Parietal lobe (tissue), 1 donor: ENCODE data around the gene HOMER3. TPM values are rescaled to one million over a fixed set of nuclear protein-coding genes. Genes with fewer than 3 reads are reported as not detected.

Experiments used
- total RNA-seq: library from RNA; depleted of rRNA; stranded (reverse); fragments of >200 nt; gene quantifications from one replicate; pipeline ENCODE4 v1.2.3, GENCODE V29; 2014

The HOMER3 gene
- total RNA-seq, result 24.4 TPM

DNA sequence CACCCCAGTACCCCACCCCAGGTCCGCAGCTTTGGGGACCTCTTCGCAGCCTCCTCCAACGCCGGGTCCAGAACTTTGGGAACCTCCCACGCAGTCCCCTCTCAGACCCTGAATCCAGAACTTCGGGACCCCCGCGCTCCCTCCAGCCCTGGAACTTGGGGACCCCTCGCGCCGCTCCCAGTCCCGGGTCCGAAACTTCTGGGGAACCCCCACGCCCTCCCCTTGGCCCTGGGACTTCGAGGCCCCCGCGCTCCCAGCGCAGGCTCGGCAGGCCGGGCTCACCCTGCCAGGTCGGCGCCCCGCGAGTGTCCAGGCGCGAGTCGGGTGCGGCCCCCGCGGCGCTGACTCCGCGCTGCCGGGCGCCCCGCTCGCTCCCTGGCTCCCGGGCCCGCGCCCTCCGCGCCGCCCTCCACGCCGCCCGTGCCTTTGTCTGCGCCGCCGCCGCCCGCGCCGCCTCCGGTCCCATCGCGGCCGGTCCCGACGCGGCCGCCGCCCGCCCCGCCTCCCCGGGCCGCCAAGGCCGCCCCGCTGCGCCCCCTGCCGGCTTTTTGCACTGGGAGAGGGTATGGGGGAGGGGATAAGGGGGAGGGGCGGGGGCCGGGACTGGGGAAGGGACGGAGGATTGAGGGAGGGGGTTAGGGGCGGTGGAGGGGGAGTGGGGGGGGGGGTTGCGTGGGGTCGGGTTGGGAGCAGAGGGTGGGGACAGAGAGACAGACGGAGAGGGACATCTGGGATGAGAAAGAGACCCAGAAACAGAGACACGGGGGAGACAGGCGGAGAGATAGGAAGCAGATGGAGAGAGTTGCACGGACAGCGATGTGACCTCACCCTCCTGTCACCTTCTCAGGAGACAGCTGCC, at the start of gene HOMER3:
Gene HOMER3, minus strand, starts transcription at position 449 of the 859 bp plus-strand sequence. CDS start 2,235 bp downstream, outside the sequence.

DNA sequence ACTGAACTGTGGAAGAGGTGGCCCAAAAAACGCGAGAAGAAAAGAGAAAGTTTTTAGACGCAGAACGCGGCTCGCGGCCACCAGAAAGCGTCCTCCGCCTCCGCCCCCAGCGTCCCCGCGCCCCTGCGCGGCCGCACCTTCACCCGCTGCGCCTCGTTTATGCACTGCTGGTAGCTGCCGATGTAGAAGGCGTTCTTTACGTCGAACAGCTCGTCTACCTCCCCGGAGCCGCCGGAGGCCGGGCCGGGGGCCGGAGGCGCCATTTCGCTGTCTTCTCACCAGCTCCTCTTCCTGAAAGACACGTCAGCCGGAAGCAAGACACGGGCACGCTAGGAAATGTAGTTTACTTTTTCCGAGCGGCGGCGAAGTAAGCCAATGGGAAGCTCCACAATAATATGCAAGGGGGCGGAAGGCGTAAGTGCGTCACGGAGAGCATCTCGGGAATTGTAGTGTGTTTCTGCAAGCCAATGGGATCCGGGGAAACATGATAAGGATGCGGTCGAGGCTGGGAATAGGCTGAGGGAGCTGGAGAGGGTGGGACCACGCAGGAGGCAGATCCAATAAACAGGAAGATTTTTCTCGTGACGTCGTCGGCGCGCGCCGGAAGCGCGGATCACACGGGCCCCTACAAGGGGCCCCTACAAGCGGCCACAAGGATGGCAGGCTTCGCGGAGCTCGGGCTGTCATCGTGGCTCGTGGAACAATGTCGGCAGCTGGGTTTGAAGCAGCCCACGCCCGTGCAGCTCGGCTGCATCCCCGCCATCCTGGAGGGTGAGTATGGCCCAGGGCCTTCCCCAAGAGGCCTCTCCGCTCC, 21.7 kb downstream of the HOMER3 start, which contains the start of the genes COPE and DDX49:
Gene COPE, minus strand, starts transcription at position 302 of the 814 bp plus-strand sequence. Its CDS starts 39 bp downstream, at position 263.
Gene DDX49, plus strand, starts transcription at position 630 of the 814 bp plus-strand sequence. Its CDS starts 27 bp downstream, at position 657.

GRCh38 chr19:18895824-18896341, 45.1 kb downstream of the HOMER3 start, which contains the start of gene CERS1:
Gene CERS1, minus strand, starts transcription at chr19:18896158. Its CDS starts 86 bp downstream, at chr19:18896072.

Other genes starting within 250 kb of the HOMER3 start
- gene COMP, start 149.9 kb downstream of the HOMER3 start, total RNA-seq, result not detected
- gene UPF1, start 109.3 kb downstream of the HOMER3 start, total RNA-seq, result 51.6 TPM
- gene CERS1, start 45.1 kb downstream of the HOMER3 start, total RNA-seq, result 25.7 TPM
- 90.8 TPM for gene COPE, start 21.8 kb downstream of the HOMER3 start, total RNA-seq
- 59.5 TPM for gene DDX49, start 21.5 kb downstream of the HOMER3 start, total RNA-seq
- 145 TPM for gene SUGP2, start 92.3 kb upstream of the HOMER3 start, total RNA-seq
- 56.0 TPM for gene ARMC6, start 92.4 kb upstream of the HOMER3 start, total RNA-seq
- 16.3 TPM for gene SLC25A42, start 122.8 kb upstream of the HOMER3 start, total RNA-seq
- gene TMEM161A, start 197.3 kb upstream of the HOMER3 start, total RNA-seq, result 9.1 TPM
- gene MEF2B, start 229.0 kb upstream of the HOMER3 start, total RNA-seq, result 0.31 TPM